ENCODE data around the gene CALHM5. TPM values are rescaled to one million over a fixed set of nuclear protein-coding genes. Genes with fewer than 3 reads are reported as not detected.
A peak's percentile ranks its signal among the peaks of the same experiment; 100 is the strongest.

Gene CALHM5
- total and polyA plus RNA-seq, 9 of the 15 experiments (the other 6 are each of a cell fraction or from before 2014, with no cell fraction given): under 0.01 to 0.05 (median 0.02) TPM; not detected in 2

GRCh38 chr6:116562614-116563013, 51.2 kb downstream of the CALHM5 start (continued):
- TF ChIP-seq THRA (IDR thresholded peaks at IDR 0.05): no peak
- peak; percentile 61 for TF ChIP-seq NCOR1 (IDR thresholded peaks at IDR 0.05)
- no peak for TF ChIP-seq FOXP4 (CRISPR knock-in tag; IDR thresholded peaks at IDR 0.05; ENCODE audit: borderline replicate concordance)
- no peak for TF ChIP-seq ELF4 (CRISPR knock-in tag; IDR thresholded peaks at IDR 0.05)
- TF ChIP-seq DLX4 (CRISPR knock-in tag; IDR thresholded peaks at IDR 0.05): no peak
- TF ChIP-seq STAG1 (CRISPR knock-in tag; IDR thresholded peaks at IDR 0.05; ENCODE audit: borderline replicate concordance): no peak
- no peak for TF ChIP-seq HCFC1 (IDR thresholded peaks at IDR 0.05; ENCODE audit: low read depth, low read length)
- TF ChIP-seq SMARCB1 (IDR thresholded peaks at IDR 0.05; ENCODE audit: insufficient read length, low read depth): no peak
- no peak for TF ChIP-seq ZHX1 (conservative IDR thresholded peaks at IDR 0.05; ENCODE audit: low read length)
- TF ChIP-seq ZFP1 (CRISPR knock-in tag; IDR thresholded peaks at IDR 0.05): no peak
- TF ChIP-seq TRIM25 (IDR thresholded peaks at IDR 0.05; ENCODE audit: borderline replicate concordance): no peak
